A673 (cell line): ENCODE results near the gene CTAG2. TPM values are rescaled to one million over a fixed set of nuclear protein-coding genes. Genes with fewer than 3 reads are reported as not detected.
"Not testable (repeated sequence)": the region's sequence is repeated elsewhere in the genome, so short reads cannot be mapped to it uniquely, and the experiment has no call there.

Experiments used
- BruUV-seq: library from RNA; stranded (reverse); fragments of 400-500 nt; replicated peaks from 2 replicates; lab custom pipeline; 2021; lab: Mats Ljungman, UMichigan
- CTCF ChIA-PET: fragments of 300-600 bp; sonication (Branson Sonifier 250); formaldehyde crosslinking; loops from one replicate; lab custom pipeline; 2022; ENCODE audit warnings: antibody characterized with exemption; lab: Charles Lee
- POLR2A ChIA-PET: fragments of 300-600 bp; sonication (Branson Sonifier 250); formaldehyde crosslinking; loops from one replicate; lab custom pipeline; 2022; ENCODE audit warnings: antibody characterized with exemption; ENCODE audit not compliant: low non-redundant PET; lab: Charles Lee
- DNase-seq: peaks from one replicate; pipeline ENCODE4 v3.0.0-alpha.2; 2015; ENCODE audit warnings: low spot score
- H3K27ac ChIP-seq: fragments of 200-600 bp; sonication (generic); 2 replicates; pipeline ENCODE4 v1.5.1; 2016; ENCODE audit warnings: mixed run types, low read depth, mild to moderate bottlenecking, mixed read lengths, antibody characterized with exemption, low read length; ENCODE audit not compliant: poor library complexity, severe bottlenecking
- H3K27me3 ChIP-seq: fragments of 200-600 bp; sonication (generic); replicated peaks from 2 replicates; pipeline ENCODE4 v1.6.1; 2017; ENCODE audit warnings: mixed run types, low read depth, mild to moderate bottlenecking, mixed read lengths, antibody characterized with exemption, low read length; ENCODE audit not compliant: insufficient read depth, poor library complexity
- H3K36me3 ChIP-seq: fragments of 200-600 bp; sonication (generic); 2 replicates; pipeline ENCODE4 v1.6.1; 2016; ENCODE audit warnings: mixed run types, mild to moderate bottlenecking, mixed read lengths, antibody characterized with exemption, low read length; ENCODE audit not compliant: insufficient read depth, poor library complexity, severe bottlenecking
- H3K4me1 ChIP-seq: fragments of 200-600 bp; sonication (generic); 2 replicates; pipeline ENCODE4 v1.6.1; 2017; ENCODE audit warnings: mixed run types, mild to moderate bottlenecking, mixed read lengths, antibody characterized with exemption, low read length; ENCODE audit not compliant: insufficient read depth, poor library complexity, severe bottlenecking
- H3K4me3 ChIP-seq: fragments of 200-600 bp; sonication (generic); 2 replicates; pipeline ENCODE4 v1.5.1; 2016; ENCODE audit warnings: low read depth, mixed run types, mild to moderate bottlenecking, mixed read lengths, low read length; ENCODE audit not compliant: poor library complexity, severe bottlenecking
- H3K9me3 ChIP-seq: fragments of 200-600 bp; sonication (generic); 2 replicates; pipeline ENCODE4 v1.6.1; 2016; ENCODE audit warnings: mixed run types, low read depth, mild to moderate bottlenecking, mixed read lengths, antibody characterized with exemption, low read length; ENCODE audit not compliant: poor library complexity, severe bottlenecking
- CTCF ChIP-seq: fragments of 300-800, 200-600 bp; sonication (generic); conservative IDR thresholded peaks from 2 replicates; pipeline ENCODE4 v1.5.1; 2017; ENCODE audit warnings: low read depth, mild to moderate bottlenecking, antibody characterized with exemption, low read length, moderate library complexity, mixed read lengths
- EZH2 ChIP-seq: fragments of 200-600 bp; sonication (generic); IDR thresholded peaks from 2 replicates; pipeline ENCODE4 v1.6.1; 2017; ENCODE audit warnings: borderline replicate concordance, low read depth, mild to moderate bottlenecking, mixed read lengths, antibody characterized with exemption, low read length; ENCODE audit not compliant: poor library complexity, severe bottlenecking
- intact Hi-C: fragments of 100-400 bp; cut with micrococcal nuclease; formaldehyde crosslinking; loops from one replicate; pipeline ENCODE4 v1.10.0; 2022; ENCODE audit not compliant: unreplicated experiment
- total RNA-seq: library from RNA; stranded (reverse); gene quantifications from 2 replicates; pipeline ENCODE4 v1.2.3, GENCODE V29; 2021

The CTAG2 gene
- total RNA-seq, 1 experiment from 2014 or later = not detected

- H3K9me3 ChIP-seq, DNase-seq, BruUV-seq, H3K27ac ChIP-seq, H3K4me3 ChIP-seq, H3K27me3 ChIP-seq, H3K36me3 ChIP-seq, POLR2A ChIA-PET, H3K4me1 ChIP-seq: not testable (repeated sequence)
- CTCF ChIA-PET = interaction anchor here (0.7 kb wide), 1 partner anchor 55 kb away, joined by 3 read pairs; no protein-coding TSS in a partner anchor
- intact Hi-C loops = loop anchor here (10.0 kb wide), 1 partner anchor 114 kb away; no protein-coding TSS in a partner anchor
These were observed 42.2 kb downstream of the CTAG2 start for GRCh38 chrX:154611146-154611545.

- H3K27me3 ChIP-seq, H3K4me1 ChIP-seq, BruUV-seq, intact Hi-C loops, DNase-seq, H3K4me3 ChIP-seq, H3K9me3 ChIP-seq, H3K36me3 ChIP-seq, POLR2A ChIA-PET, H3K27ac ChIP-seq, CTCF ChIA-PET: not testable (repeated sequence)
These were observed 44.6 kb downstream of the CTAG2 start for GRCh38 chrX:154608823-154609222.

GRCh38 chrX:154607976-154608375 lies 45.4 kb downstream of the CTAG2 start:
- H3K9me3 ChIP-seq, H3K4me3 ChIP-seq, POLR2A ChIA-PET, BruUV-seq, H3K36me3 ChIP-seq, DNase-seq, H3K4me1 ChIP-seq, H3K27me3 ChIP-seq, CTCF ChIA-PET, intact Hi-C loops, H3K27ac ChIP-seq: not testable (repeated sequence)

GRCh38 chrX:154607370-154607769 lies 46.0 kb downstream of the CTAG2 start:
- H3K4me1 ChIP-seq = no peaks in the 10 kb centered on the region
- no TSS peak for BruUV-seq
- ChIA-PET CTCF (no interaction called here), POLR2A (no interaction called here)
- H3K27ac ChIP-seq = no peak overlapping the region
- H3K27me3 ChIP-seq = no peaks in the 10 kb centered on the region
- H3K9me3 ChIP-seq = no peaks in the 10 kb centered on the region
- H3K4me3 ChIP-seq = no peak overlapping the region
- DNase-seq = no peak
- TF ChIP-seq EZH2 (no peak), CTCF (no peak)
- intact Hi-C loops = no loop called here
- H3K36me3 ChIP-seq = no peaks in the 10 kb centered on the region

- Histone ChIP-seq H3K27ac (no peak overlapping the region), H3K9me3 (no peaks in the 10 kb centered on the region), H3K27me3 (no peaks in the 10 kb centered on the region), H3K4me1 (no peaks in the 10 kb centered on the region), H3K36me3 (no peaks in the 10 kb centered on the region), H3K4me3 (no peak overlapping the region)
- intact Hi-C loops = no loop called here
- TF ChIP-seq CTCF (no peak), EZH2 (no peak)
- CTCF ChIA-PET = no interaction called here
- BruUV-seq = no TSS peak
- no peak for DNase-seq
- POLR2A ChIA-PET = no interaction called here
These were observed 47.8 kb downstream of the CTAG2 start for GRCh38 chrX:154605566-154605965.
